SJSA1 (cell line): ENCODE results near the gene MAP4K3. TPM values are rescaled to one million over a fixed set of nuclear protein-coding genes. Genes with fewer than 3 reads are reported as not detected.

Experiments
- DNase-seq, 2 experiments: peaks; one replicate each; pipeline ENCODE4 v3.0.0-alpha.2; 2015 to 2020; ENCODE audit warnings: low spot score in 2 of 2, low read depth in 1 of 2
- H3K27ac ChIP-seq: fragments of 250-450 bp; sonication (Bioruptor Pico); 2 replicates; pipeline ENCODE4 v1.5.1; 2020; ENCODE audit warnings: mild to moderate bottlenecking, moderate library complexity
- H3K27me3 ChIP-seq: fragments of 250-450 bp; sonication (Bioruptor Pico); replicated peaks from 2 replicates; pipeline ENCODE4 v1.5.1; 2020; ENCODE audit warnings: mild to moderate bottlenecking, moderate library complexity
- H3K36me3 ChIP-seq: fragments of 250-450 bp; sonication (Bioruptor Pico); 2 replicates; pipeline ENCODE4 v1.5.1; 2020; ENCODE audit warnings: mild to moderate bottlenecking
- H3K4me1 ChIP-seq: fragments of 250-450 bp; sonication (Bioruptor Pico); replicated peaks from 2 replicates; pipeline ENCODE4 v1.6.1; 2021; ENCODE audit warnings: mild to moderate bottlenecking
- H3K4me3 ChIP-seq: fragments of 250-450 bp; sonication (Bioruptor Pico); 2 replicates; pipeline ENCODE4 v1.5.1; 2020; ENCODE audit warnings: mild to moderate bottlenecking
- H3K9me3 ChIP-seq: fragments of 250-450 bp; sonication (Bioruptor Pico); replicated peaks from 2 replicates; pipeline ENCODE4 v1.5.1; 2020; ENCODE audit warnings: mild to moderate bottlenecking
- total RNA-seq: library from RNA; depleted of rRNA; stranded (reverse); fragments of >200 nt; shearing (Covaris generic); gene quantifications from 2 replicates; pipeline ENCODE4 v1.2.3, GENCODE V29; 2014

The MAP4K3 gene
- total RNA-seq, 1 experiment from 2014 or later, result 49.5 TPM

- H3K27me3 ChIP-seq, result no peaks in the 10 kb centered on the region
- peaks cover 30% of the 10 kb centered on the region for H3K4me1 ChIP-seq
- H3K27ac ChIP-seq, result no peak overlapping the region
- no peaks in the 10 kb centered on the region for H3K36me3 ChIP-seq
- H3K9me3 ChIP-seq, result no peaks in the 10 kb centered on the region
- no peak overlapping the region for H3K4me3 ChIP-seq
- DNase-seq, result no peak
Measured at GRCh38 chr2:39466311-39466710, 29.2 kb upstream of the MAP4K3 start.

- Histone ChIP-seq H3K27me3 (no peaks in the 10 kb centered on the region), H3K27ac (no peak overlapping the region), H3K36me3 (no peaks in the 10 kb centered on the region), H3K4me3 (no peak overlapping the region), H3K4me1 (peaks cover 26% of the 10 kb centered on the region), H3K9me3 (no peaks in the 10 kb centered on the region)
- no peak for DNase-seq
Measured at GRCh38 chr2:39464864-39465263, 27.8 kb upstream of the MAP4K3 start.

DNA sequence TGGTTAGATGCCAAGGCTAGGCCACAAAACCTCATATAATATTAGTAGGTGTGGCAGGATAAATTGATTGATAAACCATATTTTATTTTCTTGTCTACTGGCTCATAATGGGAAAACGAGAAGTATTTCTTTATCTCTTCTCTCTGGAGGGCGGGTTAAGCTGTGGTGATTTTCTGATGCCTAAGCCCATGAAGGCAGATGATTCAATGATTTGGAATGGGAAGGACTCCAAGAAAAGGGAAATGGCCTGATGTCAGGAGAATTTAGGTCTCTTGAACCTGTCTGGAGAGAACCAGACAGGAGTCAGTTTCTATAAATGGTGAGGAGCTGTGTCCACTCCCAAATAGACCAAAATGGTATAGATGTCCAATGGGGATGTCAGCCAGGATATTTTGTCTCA, 18.7 kb upstream of the MAP4K3 start:
- no peak for DNase-seq
- Histone ChIP-seq H3K27ac (no peak overlapping the region), H3K9me3 (no peaks in the 10 kb centered on the region), H3K27me3 (no peaks in the 10 kb centered on the region), H3K36me3 (0 out of 2 replicates have a peak, but pooled peaks cover 3% of the 10 kb centered on the region), H3K4me1 (no peaks in the 10 kb centered on the region), H3K4me3 (no peak overlapping the region)

DNA sequence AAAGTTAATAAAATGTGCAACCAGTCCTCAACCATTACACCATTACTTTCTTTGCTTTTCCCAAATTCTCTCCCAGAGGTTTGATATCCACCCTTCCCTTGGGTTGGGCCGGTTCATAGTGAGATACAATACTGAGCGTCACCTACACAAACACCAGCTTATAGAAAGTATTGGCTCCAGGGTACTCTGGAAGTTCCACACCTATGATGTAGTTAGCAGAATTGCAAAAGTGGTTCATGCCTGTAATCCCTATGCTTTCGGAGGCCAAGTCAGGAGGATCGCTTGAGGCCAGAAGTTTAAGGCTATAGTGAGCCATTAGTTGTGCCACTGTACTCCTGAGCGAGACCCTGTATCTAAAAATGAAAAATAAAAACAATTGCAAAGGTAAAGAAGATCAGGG, 15.3 kb upstream of the MAP4K3 start:
- DNase-seq, result no peak
- H3K9me3 ChIP-seq, result no peaks in the 10 kb centered on the region
- H3K36me3 ChIP-seq, result 0 out of 2 replicates have a peak, but pooled peaks cover 3% of the 10 kb centered on the region
- no peaks in the 10 kb centered on the region for H3K27me3 ChIP-seq
- H3K4me3 ChIP-seq, result no peak overlapping the region
- no peak overlapping the region for H3K27ac ChIP-seq
- H3K4me1 ChIP-seq, result peaks cover 8% of the 10 kb centered on the region

DNA sequence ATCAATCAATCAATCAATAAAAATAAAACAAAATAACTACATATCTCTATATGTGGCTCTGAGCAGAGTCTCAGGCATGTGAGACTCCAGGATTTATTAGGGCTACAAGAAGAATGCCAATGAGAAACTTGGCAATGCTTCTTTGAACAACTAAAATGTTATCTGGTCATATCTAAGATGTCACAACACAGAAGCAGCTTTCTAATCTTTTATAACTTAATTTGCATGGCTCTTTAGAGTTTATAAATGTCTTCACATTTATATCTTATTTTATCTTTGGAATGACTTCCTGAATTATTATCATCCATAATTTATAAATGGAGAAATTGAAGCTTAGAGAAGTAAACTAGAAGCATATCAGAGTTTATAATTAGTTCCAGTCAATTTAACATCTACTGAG, 14.9 kb upstream of the MAP4K3 start:
- Histone ChIP-seq H3K9me3 (no peaks in the 10 kb centered on the region), H3K4me3 (no peak overlapping the region), H3K27me3 (no peaks in the 10 kb centered on the region), H3K4me1 (peaks cover 10% of the 10 kb centered on the region), H3K36me3 (0 out of 2 replicates have a peak, but pooled peaks cover 3% of the 10 kb centered on the region), H3K27ac (no peak overlapping the region)
- no peak for DNase-seq

- Histone ChIP-seq H3K9me3 (no peaks in the 10 kb centered on the region), H3K36me3 (no peaks in the 10 kb centered on the region), H3K27ac (no peak overlapping the region), H3K4me3 (no peak overlapping the region), H3K27me3 (no peaks in the 10 kb centered on the region), H3K4me1 (peaks cover 10% of the 10 kb centered on the region)
- DNase-seq, result no peak
Measured at GRCh38 chr2:39448169-39448502, 11.1 kb upstream of the MAP4K3 start.

GRCh38 chr2:39447266-39448168, 10.4 kb upstream of the MAP4K3 start:
- Histone ChIP-seq H3K4me3 (no peak overlapping the region), H3K36me3 (no peaks in the 10 kb centered on the region), H3K9me3 (no peaks in the 10 kb centered on the region), H3K27ac (peak overlapping the region; percentile 8; the same call in 1 of the 2 replicates), H3K27me3 (no peaks in the 10 kb centered on the region), H3K4me1 (peaks cover 10% of the 10 kb centered on the region)
- DNase-seq, result no peak

DNA sequence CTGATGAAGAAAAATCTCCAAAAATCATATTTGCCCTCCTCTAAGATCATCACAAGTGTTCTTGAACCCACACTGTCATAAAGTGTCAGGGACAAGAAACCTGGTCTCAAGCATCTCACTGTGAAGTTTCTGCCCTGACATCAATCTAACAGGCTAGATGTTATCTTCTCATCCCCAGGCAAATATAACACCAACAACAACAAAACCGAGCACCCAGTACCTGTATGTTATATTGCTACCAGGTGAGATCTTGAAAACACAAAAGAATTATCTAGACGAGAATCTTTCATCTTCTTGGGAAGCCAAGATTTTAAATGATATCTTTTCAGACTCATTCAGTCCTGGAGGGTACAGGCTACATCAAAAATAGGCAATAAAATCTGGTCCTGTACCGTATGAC, 8.8 kb upstream of the MAP4K3 start:
- Histone ChIP-seq H3K36me3 (no peaks in the 10 kb centered on the region), H3K9me3 (no peaks in the 10 kb centered on the region), H3K4me1 (peaks cover 10% of the 10 kb centered on the region), H3K27ac (no peak overlapping the region), H3K27me3 (no peaks in the 10 kb centered on the region), H3K4me3 (no peak overlapping the region)
- no peak for DNase-seq

- no peak for DNase-seq
- Histone ChIP-seq H3K27me3 (no peaks in the 10 kb centered on the region), H3K36me3 (no peaks in the 10 kb centered on the region), H3K9me3 (no peaks in the 10 kb centered on the region), H3K4me1 (peaks cover 31% of the 10 kb centered on the region), H3K27ac (no peak overlapping the region), H3K4me3 (no peak overlapping the region)
Measured at GRCh38 chr2:39443009-39443408, 5.9 kb upstream of the MAP4K3 start.

- Histone ChIP-seq H3K9me3 (no peaks in the 10 kb centered on the region), H3K27me3 (no peaks in the 10 kb centered on the region), H3K4me1 (peaks cover 40% of the 10 kb centered on the region), H3K27ac (peak overlapping the region; percentile 85), H3K36me3 (peaks cover 11% of the 10 kb centered on the region), H3K4me3 (peak overlapping the region; percentile 96)
- DNase-seq, result peak in 1 of 2 experiments; percentile 43
Measured at GRCh38 chr2:39437522-39438296, 624 bp upstream of the MAP4K3 start.

- H3K36me3 ChIP-seq, result peaks cover 11% of the 10 kb centered on the region
- H3K9me3 ChIP-seq, result no peaks in the 10 kb centered on the region
- peaks cover 51% of the 10 kb centered on the region for H3K4me1 ChIP-seq
- H3K27me3 ChIP-seq, result no peaks in the 10 kb centered on the region
- H3K27ac ChIP-seq, result peak overlapping the region; percentile 85
- peak overlapping the region; percentile 96 for H3K4me3 ChIP-seq
- DNase-seq, result peak; percentile 28 to 42
Measured at GRCh38 chr2:39435741-39436591, 1.1 kb downstream of the MAP4K3 start.

DNA sequence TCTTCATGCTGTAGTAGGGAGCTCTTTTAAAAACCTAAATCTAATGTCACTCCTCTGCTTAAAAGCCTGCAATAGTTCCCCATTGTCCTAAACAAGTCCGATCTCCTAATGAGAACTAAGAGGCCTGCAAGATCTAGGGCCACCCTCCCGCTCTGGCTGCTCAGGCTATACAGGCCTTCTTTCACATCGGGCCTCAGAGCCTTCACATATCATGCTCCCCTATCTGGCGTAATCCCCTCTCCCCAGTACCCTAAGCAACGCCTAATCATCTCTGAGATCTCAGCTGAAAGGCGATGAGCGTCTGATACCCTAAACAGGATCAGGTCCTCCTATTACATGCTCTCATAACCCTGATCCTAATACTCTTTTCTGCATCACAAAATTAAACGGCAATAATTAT, 1.9 kb downstream of the MAP4K3 start:
- Histone ChIP-seq H3K36me3 (peaks cover 11% of the 10 kb centered on the region), H3K9me3 (no peaks in the 10 kb centered on the region), H3K27ac (no peak overlapping the region), H3K4me3 (peak overlapping the region; percentile 96), H3K4me1 (peaks cover 55% of the 10 kb centered on the region), H3K27me3 (no peaks in the 10 kb centered on the region)
- DNase-seq, result no peak

GRCh38 chr2:39434233-39434897, 2.7 kb downstream of the MAP4K3 start:
- Histone ChIP-seq H3K9me3 (no peaks in the 10 kb centered on the region), H3K4me1 (peaks cover 53% of the 10 kb centered on the region)
- no peak for DNase-seq

More at GRCh38 chr2:39434233-39434897, 2.7 kb downstream of the MAP4K3 start:
- Histone ChIP-seq H3K27me3 (no peaks in the 10 kb centered on the region), H3K27ac (no peak overlapping the region), H3K36me3 (peaks cover 17% of the 10 kb centered on the region), H3K4me3 (no peak overlapping the region)
